Neural cell (in vitro differentiated cells): Measurements from ENCODE around the gene AQP5. TPM values are rescaled to one million over a fixed set of nuclear protein-coding genes. Genes with fewer than 3 reads are reported as not detected.

Experiments
- H2AFZ ChIP-seq: fragments of 200-600, 300-800 bp; sonication (generic), shearing (Covaris generic); 2 replicates; pipeline ENCODE4 v1.6.0; 2014; ENCODE audit warnings: low read depth, mild to moderate bottlenecking, antibody characterized with exemption, low read length, moderate library complexity
- H3F3A ChIP-seq: fragments of 200-600 bp; shearing (Covaris generic); 2 replicates; pipeline ENCODE4 v1.6.1; 2016; ENCODE audit warnings: mild to moderate bottlenecking, moderate library complexity, mixed read lengths, antibody characterized with exemption, low read length; ENCODE audit not compliant: insufficient read depth, poor library complexity, severe bottlenecking
- H3K27ac ChIP-seq: fragments of 200-600, 300-800 bp; sonication (generic), shearing (Covaris generic); 2 replicates; pipeline ENCODE4 v1.5.1; 2014; ENCODE audit warnings: mild to moderate bottlenecking, low read length, moderate library complexity
- H3K27me3 ChIP-seq: fragments of 300-800, 200-600 bp; sonication (generic), shearing (Covaris generic); 2 replicates; pipeline ENCODE4 v1.6.0; 2014; ENCODE audit warnings: mild to moderate bottlenecking, low read depth, low read length, moderate library complexity; ENCODE audit not compliant: insufficient read depth
- H3K36me3 ChIP-seq: fragments of 300-800, 200-600 bp; sonication (generic), shearing (Covaris generic); 2 replicates; pipeline ENCODE4 v1.5.1; 2014; ENCODE audit warnings: mild to moderate bottlenecking, antibody characterized with exemption, low read length, moderate library complexity; ENCODE audit not compliant: insufficient read depth
- H3K4me2 ChIP-seq: fragments of 300-800, 200-600 bp; sonication (generic), shearing (Covaris generic); 2 replicates; pipeline ENCODE4 v1.6.0; 2014; ENCODE audit warnings: mild to moderate bottlenecking, low read length
- H3K4me3 ChIP-seq: fragments of 300-800, 200-600 bp; sonication (generic), shearing (Covaris generic); 2 replicates; pipeline ENCODE4 v1.5.1; 2014; ENCODE audit warnings: mild to moderate bottlenecking, low read length, moderate library complexity
- H3K79me2 ChIP-seq: fragments of 200-600 bp; shearing (Covaris generic); replicated peaks from 2 replicates; pipeline ENCODE4 v1.6.0; 2014; ENCODE audit warnings: mild to moderate bottlenecking, low read length, moderate library complexity; ENCODE audit not compliant: insufficient read depth
- H3K9ac ChIP-seq: fragments of 300-800, 200-600 bp; sonication (generic), shearing (Covaris generic); 2 replicates; pipeline ENCODE4 v1.6.1; 2016; ENCODE audit warnings: mild to moderate bottlenecking, low read length, mixed read lengths
- H3K9me2 ChIP-seq: fragments of 200-600 bp; shearing (Covaris generic); 2 replicates; pipeline ENCODE4 v1.6.1; 2016; ENCODE audit warnings: mild to moderate bottlenecking, low read length, mixed read lengths; ENCODE audit not compliant: insufficient read depth
- H3K9me3 ChIP-seq: fragments of 200-600, 300-800 bp; sonication (generic), shearing (Covaris generic); 2 replicates; pipeline ENCODE4 v1.6.1; 2016; ENCODE audit warnings: mild to moderate bottlenecking, mixed run types, low read length, moderate library complexity, mixed read lengths
- H4K20me1 ChIP-seq: fragments of 200-600 bp; shearing (Covaris generic); 2 replicates; pipeline ENCODE4 v1.6.1; 2016; ENCODE audit warnings: mild to moderate bottlenecking, mixed run types; ENCODE audit not compliant: insufficient read depth
- EP300 ChIP-seq: fragments of 450-650 bp; conservative IDR thresholded peaks from 2 replicates; pipeline ENCODE4 v1.6.1; 2014; ENCODE audit warnings: antibody characterized with exemption, mild to moderate bottlenecking, moderate library complexity; ENCODE audit not compliant: poor library complexity, severe bottlenecking
- EZH2 ChIP-seq: fragments of 200-600, 300-800 bp; shearing (Covaris generic), sonication (generic); IDR thresholded peaks from 2 replicates; pipeline ENCODE4 v1.6.1; 2014; ENCODE audit warnings: antibody characterized with exemption, low read length, borderline replicate concordance, mild to moderate bottlenecking; ENCODE audit not compliant: insufficient read depth, poor library complexity, severe bottlenecking
- MXI1 ChIP-seq: fragments of 450-650 bp; conservative IDR thresholded peaks from 2 replicates; pipeline ENCODE4 v1.6.1; 2014; ENCODE audit warnings: antibody characterized with exemption, mild to moderate bottlenecking; ENCODE audit not compliant: poor library complexity, severe bottlenecking
- POLR2AphosphoS5 ChIP-seq: IDR thresholded peaks from 2 replicates; pipeline ENCODE4 v1.6.1; 2012
- RAD21 ChIP-seq: fragments of 450-650 bp; conservative IDR thresholded peaks from 2 replicates; pipeline ENCODE4 v1.6.1; 2014; ENCODE audit warnings: antibody characterized with exemption, mild to moderate bottlenecking, moderate library complexity
- SMC3 ChIP-seq: fragments of 450-650 bp; conservative IDR thresholded peaks from 2 replicates; pipeline ENCODE4 v1.6.1; 2014; ENCODE audit warnings: antibody characterized with exemption, mild to moderate bottlenecking, moderate library complexity; ENCODE audit not compliant: poor library complexity
- TAF1 ChIP-seq: IDR thresholded peaks from 2 replicates; pipeline ENCODE4 v1.6.1; 2012; ENCODE audit warnings: low read depth
- polyA plus RNA-seq: library from polyadenylated mRNA; depleted of rRNA; stranded (reverse); fragments of >200 nt; gene quantifications from 2 replicates; pipeline ENCODE4 v1.2.3, GENCODE V29; 2014
- TF ChIP-seq, protein P1 (sequence below): fragments of 450-650 bp; IDR thresholded peaks from 2 replicates; pipeline ENCODE4 v1.5.1; 2014; ENCODE audit warnings: antibody characterized with exemption, mild to moderate bottlenecking, moderate library complexity; ENCODE audit not compliant: poor library complexity, severe bottlenecking
- TF ChIP-seq, protein P2 (sequence below): IDR thresholded peaks from 2 replicates; pipeline ENCODE4 v1.6.1; 2012; ENCODE audit warnings: borderline replicate concordance

Gene AQP5
- polyA plus RNA-seq, 1 donor from 2014 or later: not detected

DNA sequence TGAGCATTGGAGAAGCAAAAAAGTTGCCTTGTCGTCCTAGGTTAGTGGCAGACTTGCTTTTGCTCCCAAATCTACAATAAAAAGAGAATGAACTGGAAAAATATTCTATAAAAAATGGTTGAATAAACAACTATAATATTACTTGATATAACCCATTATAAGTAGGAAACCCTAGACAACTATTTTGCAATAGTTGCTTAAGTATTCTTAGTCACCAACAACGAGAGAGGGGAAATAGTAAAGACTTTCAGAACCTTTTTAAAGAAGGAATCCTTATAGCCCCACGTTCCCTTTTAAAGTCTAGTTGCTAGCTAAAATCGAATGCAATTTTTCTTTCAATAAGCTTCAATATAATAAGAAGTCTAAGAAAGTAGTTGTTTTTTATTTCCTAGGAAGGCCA, 28.6 kb downstream of the AQP5 start:
- Histone ChIP-seq H3F3A (no peaks in the 10 kb centered on the region), H3K9ac (no peak overlapping the region), H3K27me3 (no peaks in the 10 kb centered on the region), H3K4me2 (no peak overlapping the region), H3K9me3 (no peaks in the 10 kb centered on the region), H3K79me2 (no peaks in the 10 kb centered on the region), H2AFZ (no peak overlapping the region), H3K9me2 (no peaks in the 10 kb centered on the region), H3K36me3 (no peaks in the 10 kb centered on the region), H3K27ac (no peak overlapping the region), H3K4me3 (no peak overlapping the region), H4K20me1 (no peaks in the 10 kb centered on the region)
- TF ChIP-seq, protein P1, sequence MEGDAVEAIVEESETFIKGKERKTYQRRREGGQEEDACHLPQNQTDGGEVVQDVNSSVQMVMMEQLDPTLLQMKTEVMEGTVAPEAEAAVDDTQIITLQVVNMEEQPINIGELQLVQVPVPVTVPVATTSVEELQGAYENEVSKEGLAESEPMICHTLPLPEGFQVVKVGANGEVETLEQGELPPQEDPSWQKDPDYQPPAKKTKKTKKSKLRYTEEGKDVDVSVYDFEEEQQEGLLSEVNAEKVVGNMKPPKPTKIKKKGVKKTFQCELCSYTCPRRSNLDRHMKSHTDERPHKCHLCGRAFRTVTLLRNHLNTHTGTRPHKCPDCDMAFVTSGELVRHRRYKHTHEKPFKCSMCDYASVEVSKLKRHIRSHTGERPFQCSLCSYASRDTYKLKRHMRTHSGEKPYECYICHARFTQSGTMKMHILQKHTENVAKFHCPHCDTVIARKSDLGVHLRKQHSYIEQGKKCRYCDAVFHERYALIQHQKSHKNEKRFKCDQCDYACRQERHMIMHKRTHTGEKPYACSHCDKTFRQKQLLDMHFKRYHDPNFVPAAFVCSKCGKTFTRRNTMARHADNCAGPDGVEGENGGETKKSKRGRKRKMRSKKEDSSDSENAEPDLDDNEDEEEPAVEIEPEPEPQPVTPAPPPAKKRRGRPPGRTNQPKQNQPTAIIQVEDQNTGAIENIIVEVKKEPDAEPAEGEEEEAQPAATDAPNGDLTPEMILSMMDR: no peak
- TF ChIP-seq POLR2AphosphoS5 (no peak), TAF1 (no peak), RAD21 (no peak), EP300 (no peak), MXI1 (no peak), SMC3 (no peak), EZH2 (no peak)
- TF ChIP-seq, protein P2, sequence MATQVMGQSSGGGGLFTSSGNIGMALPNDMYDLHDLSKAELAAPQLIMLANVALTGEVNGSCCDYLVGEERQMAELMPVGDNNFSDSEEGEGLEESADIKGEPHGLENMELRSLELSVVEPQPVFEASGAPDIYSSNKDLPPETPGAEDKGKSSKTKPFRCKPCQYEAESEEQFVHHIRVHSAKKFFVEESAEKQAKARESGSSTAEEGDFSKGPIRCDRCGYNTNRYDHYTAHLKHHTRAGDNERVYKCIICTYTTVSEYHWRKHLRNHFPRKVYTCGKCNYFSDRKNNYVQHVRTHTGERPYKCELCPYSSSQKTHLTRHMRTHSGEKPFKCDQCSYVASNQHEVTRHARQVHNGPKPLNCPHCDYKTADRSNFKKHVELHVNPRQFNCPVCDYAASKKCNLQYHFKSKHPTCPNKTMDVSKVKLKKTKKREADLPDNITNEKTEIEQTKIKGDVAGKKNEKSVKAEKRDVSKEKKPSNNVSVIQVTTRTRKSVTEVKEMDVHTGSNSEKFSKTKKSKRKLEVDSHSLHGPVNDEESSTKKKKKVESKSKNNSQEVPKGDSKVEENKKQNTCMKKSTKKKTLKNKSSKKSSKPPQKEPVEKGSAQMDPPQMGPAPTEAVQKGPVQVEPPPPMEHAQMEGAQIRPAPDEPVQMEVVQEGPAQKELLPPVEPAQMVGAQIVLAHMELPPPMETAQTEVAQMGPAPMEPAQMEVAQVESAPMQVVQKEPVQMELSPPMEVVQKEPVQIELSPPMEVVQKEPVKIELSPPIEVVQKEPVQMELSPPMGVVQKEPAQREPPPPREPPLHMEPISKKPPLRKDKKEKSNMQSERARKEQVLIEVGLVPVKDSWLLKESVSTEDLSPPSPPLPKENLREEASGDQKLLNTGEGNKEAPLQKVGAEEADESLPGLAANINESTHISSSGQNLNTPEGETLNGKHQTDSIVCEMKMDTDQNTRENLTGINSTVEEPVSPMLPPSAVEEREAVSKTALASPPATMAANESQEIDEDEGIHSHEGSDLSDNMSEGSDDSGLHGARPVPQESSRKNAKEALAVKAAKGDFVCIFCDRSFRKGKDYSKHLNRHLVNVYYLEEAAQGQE: no peak

DNA sequence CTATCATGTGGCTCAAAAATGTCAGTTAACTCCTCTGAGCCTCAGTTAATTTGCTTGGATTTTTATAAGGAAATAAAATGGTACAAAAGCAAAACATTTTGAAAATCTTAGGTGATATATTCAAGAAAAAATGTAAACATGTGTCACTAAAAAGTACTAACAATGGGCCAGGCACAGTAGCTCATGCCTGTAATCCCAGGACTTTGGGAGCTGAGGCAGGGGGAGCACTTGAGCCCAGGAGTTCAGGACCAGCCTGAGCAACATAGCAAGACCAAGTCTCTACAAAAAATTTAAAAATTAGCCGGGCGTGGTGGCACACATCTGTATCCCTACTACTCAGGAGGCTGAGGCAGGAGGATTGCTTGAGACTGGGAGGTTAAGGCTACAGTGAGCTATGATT, 36.8 kb downstream of the AQP5 start:
- Histone ChIP-seq H4K20me1 (no peaks in the 10 kb centered on the region), H3K27ac (no peak overlapping the region), H2AFZ (no peak overlapping the region), H3F3A (no peaks in the 10 kb centered on the region), H3K9ac (no peak overlapping the region), H3K36me3 (no peaks in the 10 kb centered on the region), H3K4me2 (no peak overlapping the region), H3K79me2 (no peaks in the 10 kb centered on the region), H3K4me3 (no peak overlapping the region), H3K27me3 (no peaks in the 10 kb centered on the region), H3K9me2 (no peaks in the 10 kb centered on the region), H3K9me3 (no peaks in the 10 kb centered on the region)
- TF ChIP-seq, protein P2: no peak
- TF ChIP-seq SMC3 (no peak), RAD21 (no peak), POLR2AphosphoS5 (no peak), EP300 (no peak)
